ENCODE results near the gene PAQR5. TPM values are rescaled to one million over a fixed set of nuclear protein-coding genes. Genes with fewer than 3 reads are reported as not detected.

Gene PAQR5
- total RNA-seq, 2 donors from 2014 or later: 36.3 to 71.1 TPM

DNA sequence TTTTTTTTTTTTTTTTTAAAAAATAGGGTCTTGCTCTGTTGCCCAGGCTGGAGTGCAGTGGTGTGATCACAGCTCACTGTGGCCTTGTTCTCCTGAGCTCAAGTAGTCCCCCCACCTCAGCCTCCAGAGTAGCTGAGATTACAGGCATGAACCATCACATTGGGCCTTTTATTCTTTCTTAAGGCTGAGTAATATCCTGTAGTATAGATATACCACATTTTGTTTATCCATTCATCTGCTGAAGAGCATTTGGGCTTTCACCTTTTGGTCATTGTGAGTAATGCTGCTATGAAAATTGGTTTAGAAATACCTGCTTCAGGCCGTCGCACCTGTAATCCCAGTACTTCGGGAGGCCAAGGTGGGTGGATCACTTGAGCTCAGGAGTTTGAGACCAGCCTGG, 42.6 kb downstream of the PAQR5 start:
- Histone ChIP-seq H3K4me3 (no peak overlapping the region), H3K27me3 (no peaks in the 10 kb centered on the region), H3K9ac (ENCODE audit: low read depth in 2 of 2, low read length in 2 of 2) (no peak overlapping the region), H3K27ac (no peak overlapping the region), H3K4me1 (no peaks in the 10 kb centered on the region), H3K36me3 (no peaks in the 10 kb centered on the region), H3K9me3 (no peaks in the 10 kb centered on the region)
- intact Hi-C loops (cut with DNase I): no loop called here
- TF ChIP-seq, protein P1, sequence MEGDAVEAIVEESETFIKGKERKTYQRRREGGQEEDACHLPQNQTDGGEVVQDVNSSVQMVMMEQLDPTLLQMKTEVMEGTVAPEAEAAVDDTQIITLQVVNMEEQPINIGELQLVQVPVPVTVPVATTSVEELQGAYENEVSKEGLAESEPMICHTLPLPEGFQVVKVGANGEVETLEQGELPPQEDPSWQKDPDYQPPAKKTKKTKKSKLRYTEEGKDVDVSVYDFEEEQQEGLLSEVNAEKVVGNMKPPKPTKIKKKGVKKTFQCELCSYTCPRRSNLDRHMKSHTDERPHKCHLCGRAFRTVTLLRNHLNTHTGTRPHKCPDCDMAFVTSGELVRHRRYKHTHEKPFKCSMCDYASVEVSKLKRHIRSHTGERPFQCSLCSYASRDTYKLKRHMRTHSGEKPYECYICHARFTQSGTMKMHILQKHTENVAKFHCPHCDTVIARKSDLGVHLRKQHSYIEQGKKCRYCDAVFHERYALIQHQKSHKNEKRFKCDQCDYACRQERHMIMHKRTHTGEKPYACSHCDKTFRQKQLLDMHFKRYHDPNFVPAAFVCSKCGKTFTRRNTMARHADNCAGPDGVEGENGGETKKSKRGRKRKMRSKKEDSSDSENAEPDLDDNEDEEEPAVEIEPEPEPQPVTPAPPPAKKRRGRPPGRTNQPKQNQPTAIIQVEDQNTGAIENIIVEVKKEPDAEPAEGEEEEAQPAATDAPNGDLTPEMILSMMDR (IDR thresholded peaks at IDR 0.05): no peak
- no peak for DNase-seq

DNA sequence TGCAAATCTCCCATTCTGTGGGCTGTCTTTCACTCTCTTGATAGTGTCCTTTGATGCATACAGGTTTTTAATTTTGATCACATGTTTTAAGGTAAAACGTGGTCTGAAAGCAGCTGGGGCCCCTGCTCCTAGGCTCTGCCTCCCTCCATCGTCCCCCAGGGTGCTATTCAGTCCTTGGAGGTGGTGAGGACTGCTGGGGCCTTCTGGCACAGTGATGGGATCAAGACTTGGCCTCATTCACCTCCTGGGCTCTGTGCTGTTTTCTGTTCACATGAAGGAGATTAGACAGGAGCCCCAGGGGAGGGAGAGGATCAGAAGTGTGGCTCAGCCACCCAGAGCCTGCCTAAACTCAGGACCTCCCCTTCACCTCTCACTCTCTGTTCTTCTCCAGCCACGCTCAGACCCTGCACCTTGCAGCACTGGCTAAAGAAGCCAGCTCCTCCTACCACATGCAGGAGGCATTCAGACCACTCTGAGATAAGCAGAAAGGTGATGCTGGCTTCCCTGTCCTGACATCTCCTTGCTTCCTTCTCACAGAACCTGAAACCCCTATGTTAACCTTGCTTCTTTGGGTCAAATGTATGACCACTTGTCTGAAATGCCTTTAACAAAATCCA, 43.9 kb downstream of the PAQR5 start:
- H3K9me3 ChIP-seq: no peaks in the 10 kb centered on the region
- intact Hi-C loops (cut with DNase I): no loop called here
- H3K9ac ChIP-seq (ENCODE audit: low read depth in 2 of 2, low read length in 2 of 2): no peak overlapping the region
- no peak overlapping the region for H3K27ac ChIP-seq
- TF ChIP-seq, protein P1 (IDR thresholded peaks at IDR 0.05): no peak
- H3K36me3 ChIP-seq: no peaks in the 10 kb centered on the region
- H3K4me3 ChIP-seq: no peak overlapping the region
- no peak for DNase-seq
- H3K27me3 ChIP-seq: no peaks in the 10 kb centered on the region
- no peaks in the 10 kb centered on the region for H3K4me1 ChIP-seq

DNA sequence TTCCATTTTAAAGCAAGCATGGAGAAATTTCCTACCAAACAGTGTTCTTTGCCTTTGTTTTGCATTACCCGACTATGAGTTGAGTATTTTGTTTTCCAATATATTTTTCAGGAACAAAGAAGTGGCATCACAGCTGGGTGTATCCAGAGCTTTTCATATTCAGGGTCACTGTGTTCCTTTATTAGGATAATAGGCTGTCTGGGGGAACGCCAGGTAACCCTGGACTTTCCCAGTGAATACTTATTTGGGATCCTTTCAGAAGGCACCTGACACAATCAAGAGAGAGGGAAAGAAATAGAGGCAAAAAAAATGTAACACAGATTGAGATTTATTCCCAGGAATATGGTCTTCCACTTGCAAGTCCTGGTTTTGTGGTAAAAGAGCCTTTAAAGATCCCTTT, 44.4 kb downstream of the PAQR5 start:
- intact Hi-C loops (cut with DNase I): no loop called here
- H3K9me3 ChIP-seq: no peaks in the 10 kb centered on the region
- H3K4me3 ChIP-seq: no peak overlapping the region
- H3K27ac ChIP-seq: no peak overlapping the region
- no peaks in the 10 kb centered on the region for H3K36me3 ChIP-seq
- no peak for DNase-seq
- TF ChIP-seq, protein P1 (IDR thresholded peaks at IDR 0.05): no peak
- H3K4me1 ChIP-seq: no peaks in the 10 kb centered on the region
- no peak overlapping the region for H3K9ac ChIP-seq (ENCODE audit: low read depth in 2 of 2, low read length in 2 of 2)
- no peaks in the 10 kb centered on the region for H3K27me3 ChIP-seq

DNA sequence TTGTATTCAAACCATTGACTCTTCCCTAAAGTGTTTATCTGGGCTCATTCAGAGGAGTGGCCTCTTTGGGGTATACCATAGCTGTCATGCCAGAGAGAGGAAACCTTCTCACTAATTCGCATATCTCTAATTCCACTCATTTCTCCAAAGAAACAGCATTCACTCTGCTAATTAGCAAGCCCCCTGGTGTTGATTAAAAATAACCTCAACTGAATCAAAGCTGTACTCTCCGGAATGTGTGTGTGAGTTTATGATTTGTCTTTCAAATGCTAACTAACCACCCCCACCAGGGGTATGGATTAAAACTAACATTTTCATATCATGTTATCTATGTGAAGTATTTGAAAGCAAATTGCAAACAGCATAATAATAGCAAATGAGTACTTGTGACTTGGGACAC, 45.5 kb downstream of the PAQR5 start:
- H3K9ac ChIP-seq (ENCODE audit: low read depth in 2 of 2, low read length in 2 of 2): no peak overlapping the region
- no peak overlapping the region for H3K27ac ChIP-seq
- no peak overlapping the region for H3K4me3 ChIP-seq
- H3K36me3 ChIP-seq: no peaks in the 10 kb centered on the region
- no peaks in the 10 kb centered on the region for H3K9me3 ChIP-seq
- TF ChIP-seq, protein P1 (IDR thresholded peaks at IDR 0.05): no peak
- no peak for DNase-seq
- intact Hi-C loops (cut with DNase I): no loop called here
- no peaks in the 10 kb centered on the region for H3K4me1 ChIP-seq
- H3K27me3 ChIP-seq: no peaks in the 10 kb centered on the region

DNA sequence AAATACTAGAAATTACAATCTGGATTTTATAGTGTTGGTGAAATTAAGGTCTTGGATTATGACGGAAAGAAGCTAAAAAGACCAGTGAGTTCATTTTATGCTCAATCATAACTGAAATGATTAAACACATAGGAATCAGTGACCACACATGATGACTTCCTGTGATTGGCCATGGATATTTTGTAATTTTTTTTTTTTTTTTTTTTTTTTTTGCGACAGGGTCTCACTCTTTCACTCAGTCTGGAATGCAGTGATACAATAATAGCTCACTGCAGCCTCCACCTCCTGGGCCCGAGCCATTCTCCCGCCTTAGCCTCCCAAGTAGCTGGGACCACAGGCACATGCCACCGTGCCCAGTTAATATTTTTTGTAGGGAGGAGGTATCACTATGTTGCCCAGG, 47.4 kb downstream of the PAQR5 start:
- intact Hi-C loops (cut with DNase I): no loop called here
- Histone ChIP-seq H3K9me3 (no peaks in the 10 kb centered on the region), H3K9ac (ENCODE audit: low read depth in 2 of 2, low read length in 2 of 2) (no peak overlapping the region), H3K27me3 (no peaks in the 10 kb centered on the region), H3K36me3 (no peaks in the 10 kb centered on the region), H3K27ac (no peak overlapping the region), H3K4me3 (no peak overlapping the region), H3K4me1 (no peaks in the 10 kb centered on the region)
- no peak for DNase-seq
- TF ChIP-seq, protein P1 (IDR thresholded peaks at IDR 0.05): no peak

Data from colonic mucosa (tissue), 4 donors.